AML-193 (cell line): ENCODE results near the gene IGIP.

Experiments
- DNase-seq, 2 experiments: peaks; one replicate each; lab custom pipeline; 2025; lab: John Stamatoyannopoulos, UW

IGIP gene

DNA sequence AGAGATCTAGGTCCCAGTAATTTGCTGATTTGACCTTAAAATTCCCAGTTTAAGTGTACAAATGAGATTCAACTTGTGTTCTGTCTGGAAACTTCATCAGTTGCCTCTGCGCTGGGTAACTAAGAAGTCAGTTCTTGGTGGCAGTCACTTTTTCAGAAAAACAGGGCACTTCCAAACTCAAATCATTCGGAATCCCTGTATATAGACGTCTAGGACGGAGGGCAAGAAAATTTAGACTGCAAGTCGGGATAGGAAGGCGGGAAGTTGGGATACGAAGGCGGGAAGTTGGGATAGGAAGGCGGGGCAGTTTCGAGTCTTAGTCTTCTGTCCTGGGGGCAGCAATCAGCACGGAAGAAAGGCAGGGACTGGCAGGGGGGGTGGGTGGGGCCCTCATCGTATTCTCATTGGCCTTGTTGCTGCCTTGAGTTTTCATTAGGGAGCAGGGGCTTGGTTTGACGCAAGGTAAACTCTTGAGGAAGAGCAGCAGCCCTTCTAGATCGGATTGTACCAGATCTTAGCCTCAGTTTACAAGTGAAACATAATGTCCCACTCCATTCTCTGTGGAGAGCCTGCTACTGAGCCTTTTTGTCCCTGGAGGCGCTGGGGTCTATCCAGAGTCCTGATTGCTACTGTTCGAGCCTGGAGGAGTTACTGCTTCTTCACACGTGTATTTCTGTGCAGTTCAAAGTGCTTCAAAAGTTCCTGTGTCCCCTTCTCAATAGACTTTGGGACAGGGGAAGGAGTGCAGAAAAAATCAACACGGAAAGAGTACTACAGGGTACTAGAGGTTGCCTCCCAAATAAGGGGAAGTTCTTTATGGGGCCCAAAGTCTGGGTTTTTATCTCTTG lies 14.5 kb upstream of the IGIP start:
- DNase-seq: no peak

DNA sequence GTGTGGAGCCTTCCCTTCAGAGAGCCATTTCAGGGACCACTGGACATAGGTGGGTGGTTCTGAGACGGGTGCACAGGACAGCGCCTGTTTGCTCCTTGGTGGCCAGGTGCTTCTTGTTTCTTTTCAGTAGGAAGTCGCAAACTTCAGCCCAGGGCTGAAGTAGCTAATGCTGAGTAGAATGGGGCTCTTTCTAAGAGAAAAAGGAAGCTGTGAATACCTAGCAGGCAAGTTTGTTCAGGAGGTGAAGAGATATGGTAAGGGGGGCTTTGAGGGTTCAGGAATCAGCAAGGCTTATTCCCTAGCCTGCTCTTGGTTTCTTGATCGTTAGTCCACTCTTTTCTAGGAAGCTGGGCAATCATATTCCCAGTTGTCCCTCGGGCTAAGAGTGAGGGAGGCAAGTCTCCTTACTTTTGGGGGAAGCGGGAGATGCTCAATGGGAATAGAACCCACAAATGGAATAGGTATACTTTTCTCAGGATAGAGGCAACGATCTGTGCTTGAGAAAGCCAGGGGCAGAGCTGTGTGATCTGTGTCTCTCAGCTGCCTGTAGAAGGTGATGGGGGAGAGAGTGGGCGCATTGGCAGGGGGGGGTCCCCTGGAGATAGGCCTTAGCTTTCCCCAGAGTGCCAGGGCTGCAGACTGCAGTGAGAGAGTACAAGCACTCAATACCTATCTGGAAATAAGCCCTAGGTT lies 13.7 kb upstream of the IGIP start:
- DNase-seq: no peak

DNA sequence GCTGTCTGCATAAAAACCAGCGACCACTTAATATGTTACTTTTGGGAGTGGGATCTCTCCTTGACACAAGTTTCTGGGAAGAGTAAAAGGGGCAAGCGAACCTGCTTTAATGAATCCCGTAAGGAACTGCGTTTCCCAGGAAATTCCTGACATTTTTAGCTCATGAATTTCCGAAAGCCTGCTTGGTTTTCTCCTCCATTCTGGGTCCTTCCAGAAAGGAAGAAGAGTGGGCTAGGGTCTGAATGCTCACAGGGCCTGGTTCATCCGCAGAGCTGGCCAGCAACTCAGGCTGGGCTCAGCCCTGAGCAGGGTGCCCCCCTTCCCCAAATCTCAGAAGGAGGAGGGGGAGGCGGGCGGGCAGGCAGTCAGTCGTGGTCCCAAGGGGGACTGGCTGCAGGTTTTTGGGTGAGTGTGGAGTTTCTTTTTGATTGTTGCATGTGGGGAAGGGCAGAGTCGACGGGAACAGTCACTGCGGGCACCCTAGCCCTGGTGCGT lies 13.0 kb upstream of the IGIP start:
- no peak for DNase-seq

DNA sequence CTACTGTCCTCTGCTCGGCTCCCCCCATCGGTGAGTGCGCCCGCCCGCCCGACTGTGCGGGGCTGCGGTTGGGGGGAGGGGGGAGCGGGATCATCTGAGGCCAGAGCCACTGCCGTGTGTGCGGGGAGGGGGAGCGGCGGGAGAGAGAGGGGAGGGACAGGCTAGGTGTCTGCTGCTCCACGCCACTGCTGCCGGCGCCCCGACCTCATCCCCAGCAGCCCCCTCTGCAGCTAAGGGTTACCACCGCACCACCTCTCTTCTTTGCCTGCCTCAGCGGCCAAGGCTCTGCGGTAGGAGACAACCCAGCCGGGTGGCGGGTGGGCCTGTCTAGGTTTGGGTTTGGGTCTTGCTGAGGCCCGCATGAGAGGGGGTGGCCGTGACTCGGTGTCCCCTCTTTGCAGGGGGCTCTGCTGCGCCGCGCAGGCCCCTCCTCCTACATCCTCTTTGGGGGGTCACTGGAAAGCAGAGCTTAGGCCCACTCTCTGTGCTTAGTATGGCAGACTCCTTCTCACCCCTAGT lies 12.5 kb upstream of the IGIP start:
- DNase-seq: no peak

DNA sequence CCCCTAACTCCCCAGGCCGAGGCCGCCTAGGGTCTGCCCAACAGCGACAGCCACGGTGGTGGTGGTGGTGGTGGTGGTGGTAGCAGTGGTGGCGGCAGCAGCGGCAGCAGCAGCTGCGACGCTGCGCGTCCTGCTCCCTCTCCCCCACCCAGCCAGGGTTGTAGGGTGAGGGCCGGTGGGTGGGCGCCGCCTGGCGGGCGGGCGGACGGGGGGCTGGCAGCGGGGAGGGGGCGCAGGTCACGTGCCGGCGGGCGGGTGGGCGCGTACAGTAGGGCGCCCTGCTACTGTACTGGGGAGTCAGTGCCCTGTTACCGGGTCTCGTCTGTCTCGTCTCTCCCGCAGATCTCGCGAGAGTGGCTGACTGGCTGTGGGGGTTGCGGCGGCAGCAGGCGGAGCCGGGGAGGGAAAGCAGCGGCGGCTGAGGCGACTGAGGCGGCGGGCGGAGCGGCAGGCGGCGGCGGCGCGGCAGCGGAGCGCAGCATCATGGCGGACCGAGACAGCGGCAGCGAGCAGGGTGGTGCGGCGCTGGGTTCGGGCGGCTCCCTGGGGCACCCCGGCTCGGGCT lies 12.0 kb upstream of the IGIP start, which contains the start of gene PURA:
Gene PURA (plus strand): TSS at position 411 of the 565 bp plus-strand sequence. CDS start 73 bp downstream, at position 484.
- no peak for DNase-seq

DNA sequence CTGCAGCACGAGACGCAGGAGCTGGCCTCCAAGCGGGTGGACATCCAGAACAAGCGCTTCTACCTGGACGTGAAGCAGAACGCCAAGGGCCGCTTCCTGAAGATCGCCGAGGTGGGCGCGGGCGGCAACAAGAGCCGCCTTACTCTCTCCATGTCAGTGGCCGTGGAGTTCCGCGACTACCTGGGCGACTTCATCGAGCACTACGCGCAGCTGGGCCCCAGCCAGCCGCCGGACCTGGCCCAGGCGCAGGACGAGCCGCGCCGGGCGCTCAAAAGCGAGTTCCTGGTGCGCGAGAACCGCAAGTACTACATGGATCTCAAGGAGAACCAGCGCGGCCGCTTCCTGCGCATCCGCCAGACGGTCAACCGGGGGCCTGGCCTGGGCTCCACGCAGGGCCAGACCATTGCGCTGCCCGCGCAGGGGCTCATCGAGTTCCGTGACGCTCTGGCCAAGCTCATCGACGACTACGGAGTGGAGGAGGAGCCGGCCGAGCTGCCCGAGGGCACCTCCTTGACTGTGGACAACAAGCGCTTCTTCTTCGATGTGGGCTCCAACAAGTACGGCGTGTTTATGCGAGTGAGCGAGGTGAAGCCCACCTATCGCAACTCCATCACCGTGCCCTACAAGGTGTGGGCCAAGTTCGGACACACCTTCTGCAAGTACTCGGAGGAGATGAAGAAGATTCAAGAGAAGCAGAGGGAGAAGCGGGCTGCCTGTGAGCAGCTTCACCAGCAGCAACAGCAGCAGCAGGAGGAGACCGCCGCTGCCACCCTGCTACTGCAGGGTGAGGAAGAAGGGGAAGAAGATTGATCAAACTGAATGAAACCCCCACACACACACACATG lies 11.2 kb upstream of the IGIP start:
- DNase-seq: no peak

DNA sequence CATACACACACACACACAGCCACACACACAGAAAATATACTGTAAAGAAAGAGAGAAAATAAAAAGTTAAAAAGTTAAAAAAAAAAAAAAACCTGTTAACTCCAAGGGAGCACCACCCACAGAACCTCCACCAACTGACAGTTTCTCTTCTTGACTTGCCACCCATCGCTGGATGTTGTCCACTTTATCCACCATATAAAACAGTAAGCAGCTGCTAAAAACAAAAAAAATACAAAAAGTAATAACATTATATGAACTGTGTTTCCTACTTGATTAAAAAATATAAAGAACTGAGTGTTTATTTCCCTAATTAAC lies 10.6 kb upstream of the IGIP start:
- no peak for DNase-seq

DNA sequence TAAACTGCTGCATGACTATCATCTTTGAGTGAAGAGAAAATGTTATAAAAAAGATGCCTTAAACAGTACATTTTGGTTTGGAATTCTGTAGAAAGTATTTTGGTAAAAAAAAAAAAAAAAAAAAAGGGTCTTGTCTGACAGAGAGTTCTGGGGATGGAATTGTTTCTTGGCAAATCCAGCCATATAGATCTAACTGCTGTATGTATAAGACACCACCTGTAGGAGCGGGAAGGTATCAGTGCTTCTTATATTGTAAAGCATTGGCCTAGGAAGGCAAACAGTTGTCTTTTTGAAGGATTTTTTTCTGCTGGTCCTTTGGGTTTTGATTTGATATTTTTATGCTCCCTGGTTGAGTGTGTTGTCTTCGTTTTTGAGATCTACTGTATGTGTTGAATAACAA lies 9.0 kb upstream of the IGIP start:
- DNase-seq: no peak

DNA sequence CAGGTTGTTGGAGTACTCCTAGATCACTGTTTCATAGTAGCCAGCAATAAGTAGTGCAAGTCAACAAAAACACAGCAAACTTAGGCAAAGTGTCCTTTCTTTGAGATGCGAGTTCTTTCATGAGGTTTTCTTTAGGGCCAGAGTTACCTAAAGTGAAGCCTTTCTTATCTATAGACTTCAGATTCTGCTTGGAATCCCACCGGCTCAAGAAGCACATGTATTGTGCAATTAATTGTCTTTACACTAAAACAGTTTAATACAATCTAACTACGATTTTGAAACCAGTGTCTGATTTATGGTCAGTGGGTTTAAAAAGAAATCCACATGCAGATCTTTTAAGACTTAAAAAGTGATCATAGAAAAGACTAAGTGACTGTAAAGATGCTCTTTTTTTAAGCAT lies 8.2 kb upstream of the IGIP start:
- no peak for DNase-seq

DNA sequence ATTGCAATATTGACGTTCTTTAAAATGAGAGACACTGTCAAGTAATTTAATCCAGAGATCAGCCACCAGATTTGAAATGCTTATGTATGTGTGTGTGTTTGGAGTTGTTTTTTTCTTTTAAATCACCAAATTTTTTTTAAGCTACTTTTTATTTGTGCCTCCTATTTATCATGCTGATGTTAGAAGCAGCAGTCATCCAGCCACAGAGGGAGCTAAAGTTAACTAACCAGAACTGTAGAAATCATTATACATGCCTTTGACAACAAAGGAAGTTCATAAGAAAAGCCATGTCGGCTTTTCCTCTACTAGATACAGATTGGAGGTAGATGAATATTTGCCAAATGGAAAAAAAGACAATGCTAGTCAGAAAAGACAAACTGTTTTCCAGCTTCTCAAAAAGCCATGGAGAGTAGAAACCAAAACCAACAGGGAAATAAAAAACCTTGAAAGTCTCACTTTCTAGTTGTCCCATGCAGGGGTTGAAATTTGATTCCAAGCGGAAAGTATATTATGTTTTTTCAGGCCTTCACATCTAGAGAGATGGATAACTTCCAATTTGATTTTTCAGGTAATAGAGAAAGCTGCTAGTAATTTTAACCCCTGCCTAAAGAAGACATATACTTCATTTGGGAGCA lies 7.3 kb upstream of the IGIP start:
- no peak for DNase-seq

DNA sequence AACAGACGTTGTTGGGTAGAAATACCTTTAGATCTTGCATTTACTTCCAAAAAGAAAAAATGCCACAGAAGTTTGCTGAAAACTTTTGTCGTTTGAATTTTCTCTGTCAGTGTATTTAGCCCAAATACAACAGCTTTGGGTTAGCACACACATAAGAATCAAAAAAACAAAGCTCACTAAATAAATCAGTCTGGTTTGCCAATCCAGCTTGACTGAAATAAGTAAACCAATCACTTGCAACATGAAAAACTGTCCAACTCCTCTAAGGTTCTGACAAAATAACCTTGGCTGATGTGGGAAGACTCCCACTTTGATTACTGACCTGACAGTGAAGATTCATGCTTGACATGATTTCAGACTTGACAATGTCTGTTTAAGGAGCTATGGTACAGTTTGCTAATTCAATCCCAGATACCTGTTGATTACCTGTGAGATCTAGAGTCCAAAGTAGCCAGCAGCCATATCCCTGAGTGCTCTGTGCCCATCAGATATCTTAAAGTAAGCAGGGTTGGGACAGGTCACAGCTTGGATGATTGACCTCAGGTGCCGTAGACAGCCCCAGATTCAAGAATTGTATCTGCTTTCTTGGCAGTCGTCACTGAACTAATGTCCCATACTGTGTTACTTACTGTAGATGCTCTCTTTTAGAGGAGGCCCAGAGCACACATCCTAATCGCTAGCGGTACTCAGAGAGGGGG lies 727 bp downstream of the IGIP start:
- no peak for DNase-seq

DNA sequence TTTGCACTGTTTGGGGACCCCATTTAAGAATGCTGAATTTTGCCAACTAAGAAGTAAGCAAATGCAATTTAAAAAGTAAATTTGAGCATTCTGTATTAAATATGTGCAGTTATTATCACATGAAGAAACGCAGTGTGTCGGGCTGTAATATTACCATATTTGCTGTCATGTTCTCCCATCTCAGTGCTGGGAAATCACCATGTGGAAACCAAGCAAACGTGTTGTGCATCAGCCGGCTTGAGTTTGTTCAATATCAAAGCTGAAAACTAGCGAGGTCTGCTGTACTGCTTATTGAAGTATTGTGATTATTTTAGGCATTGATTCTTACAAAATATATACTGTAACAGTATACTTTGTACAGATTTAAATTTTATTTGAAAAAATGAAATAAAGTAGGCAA lies 2.6 kb downstream of the IGIP start:
- no peak for DNase-seq

DNA sequence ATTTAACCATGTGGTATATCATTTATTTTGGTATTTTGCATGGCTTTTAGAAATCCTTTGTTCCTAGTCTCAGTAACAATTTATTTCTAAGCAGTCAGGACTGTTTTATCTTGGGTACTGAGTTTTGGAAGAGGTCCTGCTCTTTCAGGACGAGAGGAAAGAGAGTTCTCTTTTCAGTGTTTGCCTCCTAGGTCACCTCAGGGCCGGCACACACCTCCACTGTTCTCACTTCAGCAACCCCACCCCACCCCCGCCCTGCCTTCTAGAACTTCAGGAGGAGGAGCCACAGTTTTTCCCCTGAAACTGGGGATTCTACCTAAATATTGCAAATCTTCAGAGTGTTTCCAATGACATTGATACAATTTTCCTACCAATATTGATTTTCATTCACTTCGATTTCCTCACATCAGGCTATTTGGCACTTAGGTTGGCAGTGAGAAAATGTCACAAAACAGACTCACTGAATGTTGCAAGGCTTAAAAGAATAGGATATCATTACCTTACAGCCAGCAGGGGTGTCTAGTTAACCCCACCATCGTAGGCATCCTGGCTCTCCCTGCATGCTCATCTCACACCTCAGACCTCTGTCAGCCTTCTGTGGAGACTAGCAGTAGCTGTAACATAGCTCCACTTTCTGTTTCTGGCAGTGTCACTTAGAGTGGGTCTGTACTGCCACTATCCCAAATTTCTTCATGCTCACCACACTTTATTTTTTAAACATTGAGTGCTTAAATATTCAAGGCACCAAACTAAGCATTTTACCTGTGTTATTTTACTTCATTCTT lies 5.4 kb downstream of the IGIP start:
- DNase-seq: no peak

DNA sequence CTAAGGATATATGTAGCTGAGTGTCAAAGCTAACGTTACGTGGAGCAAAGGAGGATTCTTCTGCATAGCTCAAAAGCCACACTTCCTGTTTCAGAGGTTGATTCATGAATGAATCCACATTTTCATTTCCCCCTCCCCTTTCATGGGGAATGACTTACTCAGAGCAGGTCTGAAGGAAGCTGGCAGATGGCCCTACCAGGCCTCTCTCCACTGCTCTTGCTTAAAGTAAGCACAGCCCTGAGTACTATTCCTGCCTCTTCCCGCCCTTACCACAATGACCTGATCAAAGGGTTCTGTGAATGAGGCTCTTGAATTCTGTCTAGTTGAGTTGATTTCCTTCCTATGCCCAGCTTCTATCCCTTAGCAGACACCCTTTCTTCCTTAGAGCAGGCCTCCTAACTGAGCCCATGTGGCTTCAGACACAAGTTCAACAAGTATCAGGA lies 6.3 kb downstream of the IGIP start:
- DNase-seq: peak; percentile 16 to 41

DNA sequence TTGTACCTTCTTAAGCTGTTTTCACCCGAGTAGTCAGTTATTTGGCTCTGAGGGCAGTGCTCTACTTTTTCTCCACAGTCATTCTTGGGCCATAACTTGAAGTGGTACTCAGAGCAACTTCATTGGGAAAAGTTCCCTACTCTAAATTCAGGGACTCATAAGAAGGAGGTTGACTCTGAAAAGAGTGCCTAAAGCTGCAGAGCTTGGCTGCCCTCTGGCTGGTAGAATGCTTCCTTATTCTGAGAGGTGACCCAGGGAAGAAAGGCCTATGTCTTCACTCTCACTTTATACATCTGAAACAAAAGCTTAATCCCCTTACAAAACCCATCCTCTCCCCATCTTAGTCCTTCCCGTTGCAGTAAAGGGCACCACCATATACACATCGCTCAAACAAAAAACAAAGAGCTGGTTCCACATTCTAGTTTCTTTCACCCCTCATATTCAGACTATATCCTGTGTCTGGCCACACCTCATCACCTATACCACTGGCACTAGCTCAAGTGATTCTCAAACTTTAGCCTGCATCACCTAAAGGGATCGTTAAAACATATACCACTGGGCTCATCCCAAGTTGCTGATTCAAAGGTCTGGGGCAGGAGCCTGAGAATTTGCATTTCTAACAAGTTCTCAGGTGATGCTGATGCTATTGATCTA lies 7.9 kb downstream of the IGIP start:
- DNase-seq: no peak

DNA sequence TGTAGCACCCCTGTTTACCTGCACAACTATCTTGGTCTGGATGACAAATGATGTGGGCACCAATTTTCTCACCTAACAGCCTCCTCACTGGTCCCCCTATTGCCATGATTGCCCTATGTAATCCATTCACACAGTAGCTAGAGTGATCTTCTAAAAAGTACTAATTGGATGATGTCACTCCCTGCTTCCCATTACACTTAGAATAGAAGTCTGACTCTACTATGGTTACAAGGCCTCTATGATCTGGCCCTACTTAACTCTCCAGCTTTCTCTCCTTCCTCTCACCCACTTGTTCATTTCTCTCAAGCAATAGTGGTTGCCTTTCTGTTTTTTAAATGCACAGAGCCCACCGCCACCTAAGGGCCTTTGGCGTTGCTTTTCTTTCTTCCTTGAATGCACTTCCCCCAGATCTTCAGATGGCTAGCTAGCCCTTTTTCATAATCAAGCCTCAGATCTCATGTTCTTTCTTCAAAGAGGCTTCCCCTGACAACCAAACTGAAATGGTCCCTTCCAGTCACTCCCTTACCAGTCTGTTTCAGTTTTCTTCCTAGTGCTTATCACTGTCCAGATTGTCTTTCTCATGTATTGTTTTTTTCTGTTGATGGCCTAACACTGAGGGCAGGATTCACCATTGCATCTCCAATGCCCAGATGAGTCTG lies 8.7 kb downstream of the IGIP start:
- no peak for DNase-seq

DNA sequence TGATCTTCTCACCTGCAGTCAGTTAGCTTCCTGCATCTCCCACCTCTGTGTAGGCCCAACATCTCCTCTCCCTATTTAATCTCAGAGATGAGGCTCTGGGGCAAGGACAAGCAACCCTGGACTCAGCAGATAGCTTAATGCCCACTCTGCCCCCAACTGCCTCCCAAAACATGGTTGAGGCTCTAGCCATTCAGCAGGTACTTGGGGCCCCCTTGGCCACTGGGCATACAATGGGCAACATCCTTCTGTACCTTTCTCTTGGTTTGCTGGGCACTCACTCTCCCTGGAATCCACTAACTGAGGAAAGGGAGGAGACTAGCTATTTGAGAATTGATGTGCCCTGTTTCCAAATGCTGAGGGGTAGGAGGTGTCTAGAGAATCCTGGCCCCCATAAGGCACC lies 9.4 kb downstream of the IGIP start:
- no peak for DNase-seq

DNA sequence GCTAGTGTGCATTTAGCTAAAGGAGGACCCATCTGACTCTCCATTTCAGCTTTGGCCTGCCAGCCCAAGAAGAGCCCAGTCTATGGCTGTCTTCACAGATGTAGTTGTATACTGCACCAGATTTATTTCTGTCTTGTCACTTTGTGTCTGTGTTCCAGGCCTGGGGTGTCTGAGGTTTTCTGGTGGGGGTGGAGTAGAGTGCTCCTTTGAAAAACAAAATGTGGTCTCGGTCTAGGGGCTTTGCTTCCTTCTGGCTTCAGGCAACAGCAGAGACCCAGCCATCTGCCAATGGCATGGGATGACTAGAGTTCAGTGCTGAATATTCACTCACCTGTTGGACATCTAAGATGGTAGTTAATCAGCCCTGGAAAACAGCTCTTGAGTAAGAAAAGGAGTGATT lies 10.9 kb downstream of the IGIP start:
- no peak for DNase-seq

DNA sequence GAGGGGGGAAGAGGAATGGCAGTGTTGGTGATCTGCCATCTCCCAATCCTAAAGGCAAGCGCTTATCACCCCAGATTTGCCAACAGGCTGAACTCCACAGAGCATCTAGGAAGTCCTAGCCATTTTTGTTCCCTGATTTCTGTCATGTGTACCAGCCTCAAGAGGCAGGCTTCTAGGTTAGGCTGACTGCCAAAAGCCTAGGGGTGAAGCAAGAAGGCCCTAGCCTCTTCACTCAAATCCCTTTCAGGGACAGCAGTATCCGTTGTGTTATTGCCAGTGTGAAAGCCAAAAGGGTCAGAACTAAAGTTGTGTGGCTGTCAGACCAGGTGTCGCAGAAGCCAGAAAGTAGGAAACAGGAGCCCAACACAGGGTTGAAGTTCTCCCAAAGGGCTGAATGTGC lies 14.7 kb downstream of the IGIP start:
- no peak for DNase-seq
